ENCODE results near the gene ARPC5.

The ARPC5 gene

GRCh38 chr1:183646776-183647175 is 11.2 kb upstream of the ARPC5 start:
- TF ChIP-seq CTCF (IDR thresholded peaks at IDR 0.05) = no peak
- Histone ChIP-seq H3K4me1 (ENCODE audit: control insufficient read depth in 1 of 2, insufficient read depth in 1 of 2, low read depth in 1 of 2, low read length in 1 of 2) (peaks cover 20 to 23% of the 10 kb centered on the region in 2 experiments), H3K36me3 (no peaks in the 10 kb centered on the region), H3K27me3 (no peaks in the 10 kb centered on the region), H3K27ac (peak overlapping the region; percentile 73), H3K4me3 (ENCODE audit: low read depth in 1 of 2, low read length in 1 of 2) (no peak overlapping the region), H3K9me3 (no peaks in the 10 kb centered on the region)

GRCh38 chr1:183645531-183645930 is 9.9 kb upstream of the ARPC5 start:
- no peaks in the 10 kb centered on the region for H3K27me3 ChIP-seq
- H3K27ac ChIP-seq = no peak overlapping the region
- H3K4me1 ChIP-seq (ENCODE audit: control insufficient read depth in 1 of 2, insufficient read depth in 1 of 2, low read depth in 1 of 2, low read length in 1 of 2) = peaks cover 13 to 17% of the 10 kb centered on the region in 2 experiments
- no peak for TF ChIP-seq CTCF (IDR thresholded peaks at IDR 0.05)
- no peaks in the 10 kb centered on the region for H3K9me3 ChIP-seq
- no peaks in the 10 kb centered on the region for H3K36me3 ChIP-seq
- H3K4me3 ChIP-seq (ENCODE audit: low read depth in 1 of 2, low read length in 1 of 2) = no peak overlapping the region

- no peak for TF ChIP-seq CTCF (IDR thresholded peaks at IDR 0.05)
- H3K27me3 ChIP-seq = peaks cover 2% of the 10 kb centered on the region
- H3K4me3 ChIP-seq (ENCODE audit: low read depth in 1 of 2, low read length in 1 of 2) = no peak overlapping the region
- peaks cover 13 to 23% of the 10 kb centered on the region in 2 experiments for H3K4me1 ChIP-seq (ENCODE audit: control insufficient read depth in 1 of 2, insufficient read depth in 1 of 2, low read depth in 1 of 2, low read length in 1 of 2)
- no peaks in the 10 kb centered on the region for H3K9me3 ChIP-seq
- no peak overlapping the region for H3K27ac ChIP-seq
- no peaks in the 10 kb centered on the region for H3K36me3 ChIP-seq
Measured at GRCh38 chr1:183642166-183642565, 6.6 kb upstream of the ARPC5 start.

- no peaks in the 10 kb centered on the region for H3K36me3 ChIP-seq
- H3K27me3 ChIP-seq = peaks cover 2% of the 10 kb centered on the region
Measured at GRCh38 chr1:183640193-183640592, 4.6 kb upstream of the ARPC5 start.

GRCh38 chr1:183638649-183639387 is 3.2 kb upstream of the ARPC5 start:
- H3K9me3 ChIP-seq = no peaks in the 10 kb centered on the region
- no peak overlapping the region for H3K4me3 ChIP-seq (ENCODE audit: low read depth in 1 of 2, low read length in 1 of 2)
- TF ChIP-seq CTCF (IDR thresholded peaks at IDR 0.05) = no peak
- H3K36me3 ChIP-seq = no peaks in the 10 kb centered on the region
- peaks cover 17 to 23% of the 10 kb centered on the region in 2 experiments for H3K4me1 ChIP-seq (ENCODE audit: control insufficient read depth in 1 of 2, insufficient read depth in 1 of 2, low read depth in 1 of 2, low read length in 1 of 2)
- peaks cover 2% of the 10 kb centered on the region for H3K27me3 ChIP-seq
- H3K27ac ChIP-seq = peak overlapping the region; percentile 28

More at GRCh38 chr1:183640193-183640592, 4.6 kb upstream of the ARPC5 start:
- peaks cover 15 to 17% of the 10 kb centered on the region in 2 experiments for H3K4me1 ChIP-seq (ENCODE audit: control insufficient read depth in 1 of 2, insufficient read depth in 1 of 2, low read depth in 1 of 2, low read length in 1 of 2)
- no peak overlapping the region for H3K27ac ChIP-seq
- TF ChIP-seq CTCF (IDR thresholded peaks at IDR 0.05) = no peak
- no peak overlapping the region for H3K4me3 ChIP-seq (ENCODE audit: low read depth in 1 of 2, low read length in 1 of 2)
- H3K9me3 ChIP-seq = no peaks in the 10 kb centered on the region
